Liver (tissue), 9 donors: ENCODE data around the gene ANKRD9. TPM values are rescaled to one million over a fixed set of nuclear protein-coding genes. Genes with fewer than 3 reads are reported as not detected.

Source experiments
- DNase-seq: peaks from one replicate; pipeline ENCODE4 v3.0.0-alpha.2; 2017; ENCODE audit warnings: low spot score
- H3K27ac ChIP-seq, 2 donors: one replicate each; pipeline ENCODE4 v1.7.0; 2013; ENCODE audit warnings: inconsistent platforms in 2 of 2, low read length in 2 of 2, control low read depth in 1 of 2, low read depth in 1 of 2, mild to moderate bottlenecking in 1 of 2
- H3K27me3 ChIP-seq, 4 donors: one replicate each; pipeline versions ENCODE4 v1.6.1 to v1.7.0; 2013; ENCODE audit warnings: low read length in 3 of 4, inconsistent platforms in 1 of 4, mild to moderate bottlenecking in 1 of 4, moderate library complexity in 1 of 4; ENCODE audit not compliant: control insufficient read depth in 4 of 4, insufficient read depth in 4 of 4
- H3K36me3 ChIP-seq, 4 donors: one replicate each; pipeline versions ENCODE4 v1.6.1 to v1.7.0; 2013; ENCODE audit warnings: low read length in 3 of 4, mild to moderate bottlenecking in 3 of 4, low read depth in 1 of 4, moderate library complexity in 1 of 4; ENCODE audit not compliant: control insufficient read depth in 4 of 4, insufficient read depth in 3 of 4
- H3K4me1 ChIP-seq, 4 donors: one replicate each; pipeline versions ENCODE4 v1.6.1 to v1.7.0; 2013; ENCODE audit warnings: low read length in 3 of 4, mild to moderate bottlenecking in 3 of 4, moderate library complexity in 1 of 4; ENCODE audit not compliant: control insufficient read depth in 4 of 4, insufficient read depth in 4 of 4
- H3K4me3 ChIP-seq, 3 donors: one replicate each; pipeline versions ENCODE4 v1.6.1 to v1.7.0; 2013; ENCODE audit warnings: low read length in 3 of 3, control low read depth in 1 of 3, low read depth in 1 of 3, mild to moderate bottlenecking in 1 of 3
- H3K9ac ChIP-seq, 2 donors: one replicate each; pipeline ENCODE4 v1.7.0; 2013; ENCODE audit warnings: low read length in 2 of 2, mild to moderate bottlenecking in 2 of 2, moderate library complexity in 2 of 2, control low read depth in 1 of 2, low read depth in 1 of 2
- H3K9me3 ChIP-seq, 4 donors: one replicate each; pipeline versions ENCODE4 v1.6.1 to v1.7.0; 2013; ENCODE audit warnings: low read length in 3 of 4; ENCODE audit not compliant: control insufficient read depth in 4 of 4
- ATF3 ChIP-seq: IDR thresholded peaks from 2 replicates; pipeline ENCODE4 v1.6.1; 2016; ENCODE audit warnings: antibody characterized with exemption
- CTCF ChIP-seq: fragments of 150-350 bp; IDR thresholded peaks from 2 replicates; pipeline ENCODE4 v1.5.1; 2017; ENCODE audit warnings: improper control_type of control experiment, low read depth, low read length; ENCODE audit not compliant: missing input control
- EGR1 ChIP-seq, 2 donors: IDR thresholded peaks; 2 replicates each; pipeline ENCODE4 v1.6.1; 2016 to 2018; ENCODE audit warnings: antibody characterized with exemption in 2 of 2, low read depth in 2 of 2
- FOXA1 ChIP-seq: IDR thresholded peaks from 2 replicates; pipeline ENCODE4 v1.6.1; 2016; ENCODE audit warnings: antibody characterized with exemption
- FOXA2 ChIP-seq: IDR thresholded peaks from 2 replicates; pipeline ENCODE4 v1.6.1; 2016; ENCODE audit warnings: antibody characterized with exemption
- GABPA ChIP-seq, 2 donors: IDR thresholded peaks in 1 of 2; conservative IDR thresholded peaks in 1 of 2; 2 replicates each; pipeline ENCODE4 v1.6.1; 2016; ENCODE audit warnings: antibody characterized with exemption in 2 of 2, mild to moderate bottlenecking in 1 of 2, moderate library complexity in 1 of 2
- HNF4A ChIP-seq, 2 donors: conservative IDR thresholded peaks; 2 replicates each; pipeline ENCODE4 v1.6.1; 2016; ENCODE audit warnings: antibody characterized with exemption in 2 of 2, mild to moderate bottlenecking in 2 of 2
- HNF4G ChIP-seq: IDR thresholded peaks from 2 replicates; pipeline ENCODE4 v1.6.1; 2016; ENCODE audit warnings: antibody characterized with exemption
- JUND ChIP-seq, 2 donors: IDR thresholded peaks; 2 replicates each; pipeline ENCODE4 v1.6.1; 2016; ENCODE audit warnings: antibody characterized with exemption in 2 of 2
- MAX ChIP-seq: IDR thresholded peaks from 2 replicates; pipeline ENCODE4 v1.6.1; 2016; ENCODE audit warnings: antibody characterized with exemption
- NR2F2 ChIP-seq: IDR thresholded peaks from 2 replicates; pipeline ENCODE4 v1.6.1; 2016; ENCODE audit warnings: antibody characterized with exemption
- RAD21 ChIP-seq, 2 donors: IDR thresholded peaks; 2 replicates each; pipeline ENCODE4 v1.6.1; 2016; ENCODE audit warnings: antibody characterized with exemption in 2 of 2, mild to moderate bottlenecking in 2 of 2
- REST ChIP-seq: IDR thresholded peaks from 2 replicates; pipeline ENCODE4 v1.6.1; 2016; ENCODE audit warnings: antibody characterized with exemption, mild to moderate bottlenecking
- RXRA ChIP-seq, 2 donors: IDR thresholded peaks; 2 replicates each; pipeline ENCODE4 v1.6.1; 2017 to 2018; ENCODE audit warnings: antibody characterized with exemption in 2 of 2, mild to moderate bottlenecking in 1 of 2
- SP1 ChIP-seq: IDR thresholded peaks from 2 replicates; pipeline ENCODE4 v1.6.1; 2018; ENCODE audit warnings: antibody characterized with exemption, mild to moderate bottlenecking
- TAF1 ChIP-seq: conservative IDR thresholded peaks from 2 replicates; pipeline ENCODE4 v1.6.1; 2016; ENCODE audit warnings: antibody characterized with exemption, mild to moderate bottlenecking
- YY1 ChIP-seq: IDR thresholded peaks from 2 replicates; pipeline ENCODE4 v1.6.1; 2016; ENCODE audit warnings: antibody characterized with exemption, mild to moderate bottlenecking
- ZBTB33 ChIP-seq: IDR thresholded peaks from 2 replicates; pipeline ENCODE4 v1.6.1; 2016; ENCODE audit warnings: antibody characterized with exemption
- WGBS: extraction: QIAGEN DNeasy Blood & Tissue Kit; methylation state at CpG from one replicate; pipeline ENCODE4 v1.1.7; 2013; 5-methylcytosine and 5-hydroxymethylcytosine counted together
- polyA plus RNA-seq, 2 donors: library from polyadenylated mRNA; stranded (reverse) in 1 of 2; unstranded in 1 of 2; fragments of 200-250 nt in 1 of 2; fragments of >200 nt in 1 of 2; fragmentation: Nextera tagmentation in 1 of 2; extraction: Ambion mirVana in 1 of 2; gene quantifications; one replicate each; pipeline versions ENCODE4 v1.2.1 to v1.2.3, GENCODE V29; 2013 to 2015
- total RNA-seq, 2 donors: library from RNA; depleted of rRNA; stranded (reverse); fragments of >200 nt; gene quantifications; one replicate each; pipeline ENCODE4 v1.2.3, GENCODE V29; 2014
- donor health status: healthy.
- donor health status: healthy.
- donor health status: healthy.
- donor health status: healthy.
- donor health status: healthy.

Gene ANKRD9
- total and polyA plus RNA-seq, 4 donors, result 1.5 to 67.5 (median 7.5) TPM

GRCh38 chr14:102539544-102540314 is 30.2 kb upstream of the ANKRD9 start (continued):
- TF ChIP-seq ZBTB33, result no peak
- no peak for TF ChIP-seq FOXA2
- TF ChIP-seq RAD21 (IDR thresholded peaks at IDR 0.05), result no peak
- TF ChIP-seq HNF4G, result no peak
- no peak for TF ChIP-seq FOXA1
- TF ChIP-seq NR2F2, result no peak
- TF ChIP-seq YY1, result no peak
- no peak for TF ChIP-seq HNF4A (conservative IDR thresholded peaks at IDR 0.05)
- no peak for TF ChIP-seq RXRA (IDR thresholded peaks at IDR 0.05)
- TF ChIP-seq EGR1 (IDR thresholded peaks at IDR 0.05; ENCODE audit: low read depth in 2 of 2), result no peak
- no peak for TF ChIP-seq TAF1
- TF ChIP-seq MAX, result no peak
- TF ChIP-seq JUND (IDR thresholded peaks at IDR 0.05), result no peak

GRCh38 chr14:102538602-102539543 is 29.3 kb upstream of the ANKRD9 start:
- Histone ChIP-seq H3K9me3 (no peaks in the 10 kb centered on the region), H3K27ac (no peak overlapping the region), H3K9ac (no peak overlapping the region), H3K4me1 (no peaks in the 10 kb centered on the region), H3K36me3 (no peaks in the 10 kb centered on the region), H3K27me3 (no peaks in the 10 kb centered on the region), H3K4me3 (no peak overlapping the region)
- WGBS, result 84% methylated on average over 25 of the region's 25 CpGs
- no peak for DNase-seq
- TF ChIP-seq CTCF (no peak), RXRA (IDR thresholded peaks at IDR 0.05) (no peak), JUND (IDR thresholded peaks at IDR 0.05) (no peak), FOXA2 (no peak), YY1 (no peak), ZBTB33 (no peak), SP1 (no peak), RAD21 (IDR thresholded peaks at IDR 0.05) (no peak), HNF4G (no peak), ATF3 (no peak), NR2F2 (no peak), TAF1 (no peak), GABPA (IDR thresholded peaks at IDR 0.05 in 1 of 2, conservative IDR thresholded peaks at IDR 0.05 in 1 of 2) (no peak), EGR1 (IDR thresholded peaks at IDR 0.05; ENCODE audit: low read depth in 2 of 2) (no peak), HNF4A (conservative IDR thresholded peaks at IDR 0.05) (no peak), MAX (no peak), FOXA1 (no peak), REST (no peak)
